H1 (cell line): ENCODE data around the gene CCT6A. TPM values are rescaled to one million over a fixed set of nuclear protein-coding genes. Genes with fewer than 3 reads are reported as not detected.

Source experiments
- CTCF ChIA-PET: fragments of 300-600 bp; sonication (Branson Sonifier 250); formaldehyde crosslinking; loops from one replicate; lab custom pipeline; 2021; ENCODE audit not compliant: partially characterized antibody; lab: Charles Lee
- POLR2A ChIA-PET: fragments of 300-600 bp; sonication (Branson Sonifier 250); formaldehyde crosslinking; loops from one replicate; lab custom pipeline; 2021; ENCODE audit warnings: inconsistent platforms; ENCODE audit not compliant: partially characterized antibody; lab: Charles Lee
- DNase-seq, 2 experiments: peaks; one replicate each; pipeline versions ENCODE4 v3.0.0 to v3.0.0-alpha.2; 2010 to 2022; ENCODE audit warnings: low spot score in 2 of 2, low read depth in 1 of 2, mixed read lengths in 1 of 2
- FAIRE-seq: peaks from 2 replicates; lab custom pipeline; 2011; peaks lifted over from hg19 to GRCh38; lab: Jason Lieb, UNC
- H2AFZ ChIP-seq: 2 replicates; pipeline ENCODE4 v1.8.1; 2012; ENCODE audit warnings: low read length, inconsistent platforms
- H2AK5ac ChIP-seq: 2 replicates; pipeline ENCODE4 v1.6.1; 2013; ENCODE audit warnings: low read depth, low read length
- H2BK120ac ChIP-seq: replicated peaks from 2 replicates; pipeline ENCODE3; 2013; ENCODE audit warnings: low read depth, low read length, inconsistent platforms
- H2BK12ac ChIP-seq: 2 replicates; pipeline ENCODE4 v1.6.1; 2013; ENCODE audit warnings: low read depth, low read length
- H2BK15ac ChIP-seq: 2 replicates; pipeline ENCODE4 v1.6.1; 2013; ENCODE audit warnings: low read length
- H2BK20ac ChIP-seq: 2 replicates; pipeline ENCODE4 v1.6.1; 2013; ENCODE audit warnings: low read length
- H2BK5ac ChIP-seq: 2 replicates; pipeline ENCODE4 v1.6.1; 2013; ENCODE audit warnings: low read depth, low read length
- H3K14ac ChIP-seq: 2 replicates; pipeline ENCODE4 v1.6.1; 2013; ENCODE audit warnings: inconsistent platforms; ENCODE audit not compliant: insufficient read length
- H3K18ac ChIP-seq: 2 replicates; pipeline ENCODE4 v1.6.1; 2013; ENCODE audit warnings: low read length; ENCODE audit errors: extremely low read depth
- H3K23ac ChIP-seq: 2 replicates; pipeline ENCODE4 v1.6.1; 2013; ENCODE audit warnings: inconsistent platforms; ENCODE audit not compliant: insufficient read length
- H3K23me2 ChIP-seq: 2 replicates; pipeline ENCODE4 v1.6.1; 2013; ENCODE audit warnings: low read depth, low read length
- H3K27ac ChIP-seq: 2 replicates; pipeline ENCODE4 v1.6.1; 2011; ENCODE audit warnings: low read depth, low read length, inconsistent platforms
- H3K27me3 ChIP-seq, 4 experiments: replicated peaks in 1 of 4; 1 replicate in 1 of 4; 2 replicates in 3 of 4; pipeline versions ENCODE4 v1.6.1 to v1.8.1; 2011 to 2013; ENCODE audit warnings: low read length in 3 of 4, mild to moderate bottlenecking in 3 of 4, inconsistent platforms in 2 of 4, mixed read lengths in 2 of 4, moderate library complexity in 1 of 4; ENCODE audit not compliant: control insufficient read depth in 3 of 4, insufficient read depth in 3 of 4; ENCODE audit errors: extremely low read depth in 1 of 4
- H3K36me3 ChIP-seq, 4 experiments: 2 replicates each; pipeline versions ENCODE4 v1.6.1 to v1.8.1; 2011 to 2013; ENCODE audit warnings: mild to moderate bottlenecking in 4 of 4, low read length in 3 of 4, moderate library complexity in 2 of 4, control low read depth in 1 of 4, inconsistent platforms in 1 of 4; ENCODE audit not compliant: insufficient read depth in 4 of 4, control insufficient read depth in 2 of 4
- H3K4ac ChIP-seq: replicated peaks from 2 replicates; pipeline ENCODE3; 2013; ENCODE audit warnings: low read length, low read depth, mixed read lengths, inconsistent platforms; ENCODE audit not compliant: insufficient read length
- H3K4me1 ChIP-seq, 4 experiments: replicated peaks in 1 of 4; 1 replicate in 1 of 4; 2 replicates in 3 of 4; pipeline versions ENCODE4 v1.6.1 to v1.8.1; 2011 to 2013; ENCODE audit warnings: low read length in 3 of 4, inconsistent platforms in 2 of 4, mixed read lengths in 1 of 4; ENCODE audit not compliant: insufficient read depth in 4 of 4, control insufficient read depth in 3 of 4
- H3K4me2 ChIP-seq, 2 experiments: 2 replicates each; pipeline versions ENCODE4 v1.6.1 to v1.8.1; 2011 to 2013; ENCODE audit warnings: low read depth in 2 of 2, low read length in 2 of 2, control low read depth in 1 of 2, inconsistent platforms in 1 of 2, mild to moderate bottlenecking in 1 of 2; ENCODE audit not compliant: insufficient read depth in 1 of 2
- H3K4me3 ChIP-seq, 4 experiments: fragments of 200-600, 300-600 bp in 1 of 4; sonication (generic), shearing (Covaris generic), sonication (Bioruptor Twin) in 1 of 4; 2 replicates each; pipeline versions ENCODE4 v1.5.1 to v1.8.1; 2011 to 2016; ENCODE audit warnings: low read length in 4 of 4, low read depth in 3 of 4, control low read depth in 2 of 4, inconsistent platforms in 2 of 4, mild to moderate bottlenecking in 2 of 4, mixed read lengths in 1 of 4, moderate library complexity in 1 of 4; ENCODE audit not compliant: insufficient read depth in 2 of 4; ENCODE audit errors: extremely low read depth in 1 of 4
- H3K56ac ChIP-seq: replicated peaks from 2 replicates; pipeline ENCODE3; 2013; ENCODE audit warnings: low read depth, mild to moderate bottlenecking, mixed read lengths, low read length, inconsistent platforms; ENCODE audit not compliant: insufficient read length
- H3K79me1 ChIP-seq: 2 replicates; pipeline ENCODE4 v1.6.1; 2013; ENCODE audit warnings: low read depth, low read length, control low read depth
- H3K79me2 ChIP-seq, 2 experiments: 2 replicates each; pipeline versions ENCODE4 v1.6.1 to v1.8.1; 2012 to 2013; ENCODE audit warnings: low read length in 2 of 2, mild to moderate bottlenecking in 2 of 2, inconsistent platforms in 1 of 2; ENCODE audit not compliant: insufficient read depth in 2 of 2, control insufficient read depth in 1 of 2
- H3K9ac ChIP-seq, 4 experiments: replicated peaks in 1 of 4; 1 replicate in 1 of 4; 2 replicates in 3 of 4; pipeline versions ENCODE4 v1.6.1 to v1.8.1; 2011 to 2013; ENCODE audit warnings: low read depth in 3 of 4, low read length in 3 of 4, control low read depth in 2 of 4, mild to moderate bottlenecking in 2 of 4, moderate library complexity in 2 of 4, inconsistent platforms in 1 of 4; ENCODE audit errors: extremely low read depth in 1 of 4
- H3K9me3 ChIP-seq, 2 experiments: 2 replicates each; pipeline versions ENCODE4 v1.6.1 to v1.8.1; 2012 to 2013; ENCODE audit warnings: mild to moderate bottlenecking in 2 of 2, moderate library complexity in 2 of 2, control low read depth in 1 of 2, inconsistent platforms in 1 of 2, low read depth in 1 of 2, low read length in 1 of 2, mixed read lengths in 1 of 2; ENCODE audit not compliant: insufficient read depth in 2 of 2
- H4K20me1 ChIP-seq, 2 experiments: replicated peaks in 1 of 2; 2 replicates each; pipeline versions ENCODE3 to v1.8.1; 2011 to 2013; ENCODE audit warnings: inconsistent platforms in 2 of 2, low read length in 2 of 2, mild to moderate bottlenecking in 1 of 2; ENCODE audit not compliant: insufficient read depth in 2 of 2, control insufficient read depth in 1 of 2
- H4K5ac ChIP-seq: 2 replicates; pipeline ENCODE4 v1.6.1; 2013; ENCODE audit warnings: low read length, low read depth, mixed read lengths, inconsistent platforms; ENCODE audit not compliant: insufficient read length
- H4K8ac ChIP-seq: 2 replicates; pipeline ENCODE4 v1.8.0; 2013; ENCODE audit warnings: mild to moderate bottlenecking, moderate library complexity, low read length, inconsistent platforms; ENCODE audit not compliant: insufficient read depth; ENCODE audit errors: extremely low read depth
- H4K91ac ChIP-seq: replicated peaks from 2 replicates; pipeline ENCODE3; 2013; ENCODE audit warnings: low read length, mixed read lengths, inconsistent platforms; ENCODE audit not compliant: insufficient read length
- BCL11A ChIP-seq, 2 experiments: IDR thresholded peaks; one replicate each; pipeline ENCODE4 v1.6.1; 2011; ENCODE audit warnings: low read depth in 2 of 2, low read length in 2 of 2, mild to moderate bottlenecking in 2 of 2
- BRCA1 ChIP-seq: IDR thresholded peaks from 2 replicates; pipeline ENCODE4 v1.6.1; 2012; ENCODE audit warnings: low read depth, low read length, improper control_type of control experiment
- EGR1 ChIP-seq: IDR thresholded peaks from 2 replicates; pipeline ENCODE4 v1.6.1; 2011; ENCODE audit warnings: low read depth, low read length, borderline replicate concordance
- NANOG ChIP-seq: IDR thresholded peaks from 2 replicates; pipeline ENCODE4 v1.6.1; 2011; ENCODE audit warnings: low read length, low read depth, mild to moderate bottlenecking, inconsistent platforms; ENCODE audit not compliant: insufficient read depth, poor library complexity, severe bottlenecking
- RNF2 ChIP-seq: fragments of 200-900, 300-1000 bp; sonication (generic); IDR thresholded peaks from 2 replicates; pipeline ENCODE4 v1.7.1; 2016; ENCODE audit warnings: borderline replicate concordance, low read depth, mild to moderate bottlenecking, antibody characterized with exemption, low read length; ENCODE audit not compliant: poor library complexity, severe bottlenecking; ENCODE audit errors: missing control alignments
- RXRA ChIP-seq: IDR thresholded peaks from 2 replicates; pipeline ENCODE4 v1.6.1; 2011; ENCODE audit warnings: low read depth, mild to moderate bottlenecking, low read length, moderate library complexity; ENCODE audit not compliant: insufficient read depth
- WGBS, 2 experiments: shearing (Covaris generic) in 1 of 2; methylation state at CpG; one replicate each; pipeline versions ENCODE4 v1.1.6 to v1.1.7; 2013 to 2015; ENCODE audit warnings: low lambda C conversion rate in 2 of 2, mixed read lengths in 2 of 2, inconsistent platforms in 1 of 2, low coverage in 1 of 2, missing lambda C conversion rate in 1 of 2; ENCODE audit not compliant: insufficient replicate concordance in 2 of 2, insufficient coverage in 1 of 2, insufficient read length in 1 of 2; ENCODE audit errors: extremely low coverage in 1 of 2, missing lambda C conversion rate in 1 of 2; 5-methylcytosine and 5-hydroxymethylcytosine counted together
- polyA plus RNA-seq, 7 experiments: library from polyadenylated mRNA; depleted of rRNA in 3 of 7; stranded (reverse) in 5 of 7; unstranded in 2 of 7; fragments of >200 nt in 5 of 7; fragments of 200-250 nt in 2 of 7; gene quantifications; 1 replicate in 5 of 7; 2 replicates in 1 of 7; 4 replicates in 1 of 7; pipeline versions ENCODE4 v1.2.1 to v1.2.3, GENCODE V29; 2011 to 2013; ENCODE audit warnings: missing spikeins in 2 of 7, mixed read lengths in 2 of 7
- total RNA-seq: library from RNA; stranded (reverse); fragmentation: NEBNext Ultra II Directional; extraction: Animal tissue kit (Norgen Biotek cat#: 25700); gene quantifications from 2 replicates; pipeline ENCODE4 v1.2.1, GENCODE V29; 2021

CCT6A gene
- total and polyA plus RNA-seq, 2 of the 8 experiments (the other 6 are each of a cell fraction or from before 2014, with no cell fraction given) = 201 to 272 TPM

- CTCF ChIA-PET = no interaction called here
- no peak overlapping the region for H4K8ac ChIP-seq
- no peak overlapping the region for H4K5ac ChIP-seq
- TF ChIP-seq RNF2 (no peak), BRCA1 (no peak), BCL11A (IDR thresholded peaks at IDR 0.05; ENCODE audit: low read depth in 2 of 2, low read length in 2 of 2) (no peak), NANOG (no peak), RXRA (no peak), EGR1 (no peak)
- TF ChIP-seq, all 59 proteins: peak for 0
- Histone ChIP-seq H2BK120ac (no peak overlapping the region), H3K79me1 (no peaks in the 10 kb centered on the region), H3K9ac (no peak overlapping the region), H3K27me3 (no peaks in the 10 kb centered on the region), H4K20me1 (peaks cover 0 to 2% of the 10 kb centered on the region in 2 experiments), H2BK5ac (no peak overlapping the region), H3K14ac (no peak overlapping the region), H3K23me2 (peaks cover 5% of the 10 kb centered on the region; the same call in 1 of the 2 replicates), H3K4me2 (no peak overlapping the region), H3K36me3 (peaks cover 4 to 8% (median 6%) of the 10 kb centered on the region in 4 experiments; a peak in 7 of 8 replicates), H3K18ac (no peak overlapping the region), H3K4me1 (no peaks in the 10 kb centered on the region), H3K23ac (no peak overlapping the region), H3K27ac (no peak overlapping the region), H3K4ac (no peak overlapping the region), H3K56ac (no peak overlapping the region), H3K4me3 (no peak overlapping the region), H2BK15ac (no peak overlapping the region), H2BK12ac (no peak overlapping the region), H3K9me3 (peaks cover 16 to 48% of the 10 kb centered on the region in 2 experiments; a peak in 3 of 4 replicates), H2AFZ (no peak overlapping the region), H4K91ac (no peak overlapping the region), H2BK20ac (no peak overlapping the region), H2AK5ac (no peak overlapping the region), H3K79me2 (peaks cover 0 to 10% of the 10 kb centered on the region in 2 experiments; a peak in 2 of 4 replicates)
- POLR2A ChIA-PET = no interaction called here
- WGBS, 2 experiments = 95% methylated on average over 1 of the region's 1 CpG; no CpG with 5 or more reads in 1 of the 2 experiments
- no peak for FAIRE-seq
- no peak for DNase-seq
Measured at GRCh38 chr7:56107954-56108258, 56.3 kb downstream of the CCT6A start.
